Measurements from ENCODE around the gene S100A5. TPM values are rescaled to one million over a fixed set of nuclear protein-coding genes. Genes with fewer than 3 reads are reported as not detected.
"Not testable (repeated sequence)": the region's sequence is repeated elsewhere in the genome, so short reads cannot be mapped to it uniquely, and the experiment has no call there.

S100A5 gene
- total and polyA plus RNA-seq, 2 experiments from 2014 or later: 0.41 TPM; not detected in 1

DNA sequence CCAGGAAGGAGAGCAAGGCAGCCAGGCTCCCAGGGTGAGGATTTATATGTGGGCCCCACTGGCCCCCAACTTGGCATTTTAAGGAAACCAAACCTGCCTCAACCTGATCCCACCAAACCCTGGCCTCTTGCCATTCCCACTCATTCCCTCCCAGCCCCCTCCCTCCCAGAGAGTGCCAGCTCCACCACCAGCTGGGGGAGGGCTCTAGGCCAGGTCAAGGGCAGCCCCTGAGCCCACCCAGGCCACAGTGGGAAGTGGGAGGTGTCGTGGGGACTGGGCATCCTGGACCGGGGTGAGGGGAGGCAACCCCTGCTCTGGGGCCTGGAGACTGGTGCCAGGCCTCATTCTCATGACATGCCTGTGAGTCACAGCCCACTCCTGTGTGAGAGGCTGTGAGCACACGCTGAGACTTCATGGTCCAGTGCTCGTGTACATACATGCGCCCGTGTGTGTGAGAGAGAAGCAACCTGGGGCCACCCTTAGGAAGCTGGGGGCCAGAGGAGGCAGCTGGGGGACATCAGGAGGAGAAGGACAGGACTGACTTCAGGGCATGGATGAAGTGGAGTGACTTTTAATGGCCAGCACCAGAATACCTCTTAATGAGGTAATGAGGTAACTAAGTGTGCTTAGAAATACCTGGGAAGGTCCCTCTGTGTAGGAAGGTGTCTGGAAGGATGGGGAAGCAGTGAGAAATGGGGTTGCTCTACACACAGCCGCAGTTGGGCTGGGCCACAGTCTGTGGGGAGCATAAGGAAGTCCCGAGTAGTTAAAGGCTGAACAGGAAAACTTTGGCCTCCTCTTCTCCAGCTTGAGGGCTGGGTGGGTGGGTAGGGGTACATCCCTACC, 25.0 kb upstream of the S100A5 start, which contains the start of gene S100A2:
TSS of gene S100A2 (minus strand) at position 316 of the 846 bp plus-strand sequence. CDS start 1,967 bp downstream, outside the sequence.
- TF ChIP-seq EZH2 (IDR thresholded peaks at IDR 0.05; ENCODE audit: insufficient read depth, poor library complexity, severe bottlenecking) (no peak), EZH2phosphoT487 (IDR thresholded peaks at IDR 0.05; ENCODE audit: insufficient read depth, low read depth) (no peak)
- whole genome bisulfite sequencing, 2 experiments (ENCODE audit: low coverage in 1 of 2, low lambda C conversion rate in 2 of 2, missing lambda C conversion rate in 2 of 2): 1 to 2% methylated on average over 8 of the region's 8 CpGs
- H2AFZ ChIP-seq: peak within 1 kb of the TSS; percentile 65
- H3K4me2 ChIP-seq (ENCODE audit: unreplicated experiment): peak within 1 kb of the TSS; percentile 79
- H4K20me1 ChIP-seq (ENCODE audit: insufficient read depth): no peaks in the 10 kb centered on the region
- peak within 1 kb of the TSS; percentile 92 for H3K9ac ChIP-seq
- peak; percentile 98 for DNase-seq
- H3K4me3 ChIP-seq: peak within 1 kb of the TSS; percentile 50
- peaks cover 36% of the 10 kb centered on the region for H3K4me1 ChIP-seq (ENCODE audit: insufficient read depth)
- no peaks in the 10 kb centered on the region for H3K27me3 ChIP-seq (replicated peaks; ENCODE audit: insufficient read depth)
- H3K9me2 ChIP-seq (ENCODE audit: insufficient read depth): no peaks in the 10 kb centered on the region
- H3K36me3 ChIP-seq (ENCODE audit: low read depth): no peaks in the 10 kb centered on the region
- in situ Hi-C loops (cut with MboI): no loop called here
- no peaks in the 10 kb centered on the region for H3K79me2 ChIP-seq (ENCODE audit: insufficient read depth)
- peaks cover 15% of the 10 kb centered on the region for H3F3A ChIP-seq (ENCODE audit: insufficient read depth)
- no peaks in the 10 kb centered on the region for H3K9me3 ChIP-seq (ENCODE audit: low read depth)
- H3K27ac ChIP-seq: peak within 1 kb of the TSS; percentile 100

DNA sequence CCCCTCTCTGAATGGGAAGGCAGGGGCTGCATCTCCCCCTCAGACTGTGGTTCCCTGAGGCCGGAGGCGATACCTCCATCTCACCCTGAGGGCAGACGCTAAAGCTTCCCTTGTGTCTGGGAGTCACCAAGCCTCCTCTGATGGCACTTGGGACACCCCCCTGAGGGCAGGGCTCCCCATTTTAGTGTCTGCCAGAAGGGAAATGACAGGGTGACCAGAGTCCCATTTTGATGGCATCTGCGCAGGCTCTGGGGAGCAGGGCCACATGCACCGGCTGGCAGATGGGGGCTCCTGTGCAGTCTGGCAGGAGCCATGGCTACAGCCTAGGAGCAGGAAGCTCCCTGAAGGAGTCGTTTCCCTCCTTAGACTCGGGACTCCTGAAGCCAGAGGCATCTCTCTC, 23.3 kb upstream of the S100A5 start:
- in situ Hi-C loops (cut with MboI): no loop called here
- peaks cover 36% of the 10 kb centered on the region for H3K4me1 ChIP-seq (ENCODE audit: insufficient read depth)
- H3K9ac ChIP-seq: no peak overlapping the region
- H3F3A ChIP-seq (ENCODE audit: insufficient read depth): peaks cover 15% of the 10 kb centered on the region
- no peaks in the 10 kb centered on the region for H3K79me2 ChIP-seq (ENCODE audit: insufficient read depth)
- DNase-seq: no peak
- no peaks in the 10 kb centered on the region for H3K9me2 ChIP-seq (ENCODE audit: insufficient read depth)
- TF ChIP-seq EZH2phosphoT487 (IDR thresholded peaks at IDR 0.05; ENCODE audit: insufficient read depth, low read depth) (no peak), EZH2 (IDR thresholded peaks at IDR 0.05; ENCODE audit: insufficient read depth, poor library complexity, severe bottlenecking) (no peak)
- 85 to 86% methylated on average over 7 of the region's 7 CpGs for whole genome bisulfite sequencing, 2 experiments (ENCODE audit: low coverage in 1 of 2, low lambda C conversion rate in 2 of 2, missing lambda C conversion rate in 2 of 2)
- no peaks in the 10 kb centered on the region for H3K9me3 ChIP-seq (ENCODE audit: low read depth)
- no peaks in the 10 kb centered on the region for H3K36me3 ChIP-seq (ENCODE audit: low read depth)
- H3K4me3 ChIP-seq: no peak overlapping the region
- no peak overlapping the region for H2AFZ ChIP-seq
- H4K20me1 ChIP-seq (ENCODE audit: insufficient read depth): no peaks in the 10 kb centered on the region
- H3K27me3 ChIP-seq (replicated peaks; ENCODE audit: insufficient read depth): no peaks in the 10 kb centered on the region
- H3K4me2 ChIP-seq (ENCODE audit: unreplicated experiment): no peak overlapping the region
- H3K27ac ChIP-seq: no peak overlapping the region

DNA sequence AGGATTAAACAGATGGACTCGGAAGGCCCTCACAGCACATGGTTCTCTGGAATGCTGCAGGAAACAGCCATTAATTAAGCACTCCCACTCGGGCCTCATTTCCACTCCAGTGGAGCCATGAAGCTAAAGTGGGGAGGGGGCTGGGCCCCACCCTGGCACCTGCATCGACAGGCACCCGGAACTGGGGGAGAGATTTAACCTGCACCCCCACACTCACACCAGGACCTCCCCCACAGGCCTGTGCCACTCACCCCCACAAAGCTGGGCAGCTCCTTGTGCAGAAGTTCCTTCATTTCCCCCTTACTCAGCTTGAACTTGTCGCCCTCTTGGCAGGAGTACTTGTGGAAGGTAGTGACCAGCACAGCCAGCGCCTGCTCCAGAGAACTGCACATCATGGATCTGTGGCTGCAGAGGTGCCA, 22.8 kb upstream of the S100A5 start:
- no peak overlapping the region for H3K4me2 ChIP-seq (ENCODE audit: unreplicated experiment)
- no peaks in the 10 kb centered on the region for H3K9me3 ChIP-seq (ENCODE audit: low read depth)
- DNase-seq: no peak
- no peak overlapping the region for H3K27ac ChIP-seq
- no peak overlapping the region for H3K9ac ChIP-seq
- in situ Hi-C loops (cut with MboI): no loop called here
- no peak overlapping the region for H2AFZ ChIP-seq
- H3K4me3 ChIP-seq: no peak overlapping the region
- peaks cover 32% of the 10 kb centered on the region for H3K4me1 ChIP-seq (ENCODE audit: insufficient read depth)
- peaks cover 15% of the 10 kb centered on the region for H3F3A ChIP-seq (ENCODE audit: insufficient read depth)
- WGBS, 2 experiments (ENCODE audit: low coverage in 1 of 2, low lambda C conversion rate in 2 of 2, missing lambda C conversion rate in 2 of 2): 78 to 84% methylated on average over 6 of the region's 6 CpGs
- TF ChIP-seq EZH2phosphoT487 (IDR thresholded peaks at IDR 0.05; ENCODE audit: insufficient read depth, low read depth) (no peak), EZH2 (IDR thresholded peaks at IDR 0.05; ENCODE audit: insufficient read depth, poor library complexity, severe bottlenecking) (no peak)
- no peaks in the 10 kb centered on the region for H3K36me3 ChIP-seq (ENCODE audit: low read depth)
- H3K9me2 ChIP-seq (ENCODE audit: insufficient read depth): no peaks in the 10 kb centered on the region
- no peaks in the 10 kb centered on the region for H3K27me3 ChIP-seq (replicated peaks; ENCODE audit: insufficient read depth)
- H4K20me1 ChIP-seq (ENCODE audit: insufficient read depth): no peaks in the 10 kb centered on the region
- no peaks in the 10 kb centered on the region for H3K79me2 ChIP-seq (ENCODE audit: insufficient read depth)

DNA sequence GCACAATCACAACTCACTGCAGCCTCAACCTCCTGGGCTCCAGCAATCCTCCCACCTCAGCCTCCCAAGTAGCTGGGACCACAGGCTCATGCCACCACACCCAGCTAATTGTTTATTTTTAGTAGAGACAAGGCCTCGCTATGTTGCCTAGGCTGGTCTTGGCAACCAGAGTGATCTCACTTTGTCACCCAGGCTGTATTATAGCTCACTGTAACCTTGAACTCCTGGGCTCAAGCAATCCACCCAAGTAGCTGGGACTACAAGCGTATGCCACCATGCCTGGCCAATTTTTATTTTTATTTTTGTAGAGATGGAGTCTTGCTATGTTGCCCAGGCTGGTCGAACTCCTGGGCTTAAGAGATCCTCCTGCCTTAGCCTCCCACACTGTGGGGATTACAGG, 21.3 kb upstream of the S100A5 start:
- H3K36me3 ChIP-seq (ENCODE audit: low read depth); H3K4me3 ChIP-seq; H4K20me1 ChIP-seq (ENCODE audit: insufficient read depth); H3K9ac ChIP-seq; H3K9me2 ChIP-seq (ENCODE audit: insufficient read depth); H3K27ac ChIP-seq; H2AFZ ChIP-seq; H3K9me3 ChIP-seq (ENCODE audit: low read depth); H3F3A ChIP-seq (ENCODE audit: insufficient read depth); H3K4me2 ChIP-seq (ENCODE audit: unreplicated experiment); H3K27me3 ChIP-seq (replicated peaks; ENCODE audit: insufficient read depth); H3K79me2 ChIP-seq (ENCODE audit: insufficient read depth); DNase-seq; in situ Hi-C loops (cut with MboI): not testable (repeated sequence)
- peaks cover 18% of the 10 kb centered on the region for H3K4me1 ChIP-seq (ENCODE audit: insufficient read depth)
- WGBS, 2 experiments (ENCODE audit: low coverage in 1 of 2, low lambda C conversion rate in 2 of 2, missing lambda C conversion rate in 2 of 2): 89 to 95% methylated on average over 3 of the region's 3 CpGs

All from GM23248 (cell line).